Measurements from ENCODE around the gene RGS10. TPM values are rescaled to one million over a fixed set of nuclear protein-coding genes. Genes with fewer than 3 reads are reported as not detected.

RGS10 gene
- total and polyA plus RNA-seq, 9 of the 15 experiments (the other 6 are each of a cell fraction or from before 2014, with no cell fraction given): 31.9 to 123 (median 62.1) TPM

- no peaks in the 10 kb centered on the region for H3K9me1 ChIP-seq (ENCODE audit: control insufficient read depth, insufficient read depth, low read length)
- 39% methylated on average over 4 of the region's 4 CpGs for WGBS (ENCODE audit: insufficient coverage, low coverage, missing lambda C conversion rate)
- DNase-seq (ENCODE audit: extremely low read depth in 1 of 4, low spot score in 3 of 4): no peak
- ChIA-PET CTCF (ENCODE audit: low intra/inter-chr PET ratio) (no interaction called here), POLR2A (interaction anchor here (1.0 kb wide), 1 partner anchor 23 kb away, joined by 3 read pairs; no protein-coding TSS in a partner anchor)
- H2AFZ ChIP-seq (ENCODE audit: low read depth, low read length): no peak overlapping the region
- no peaks in the 10 kb centered on the region for H3K9me3 ChIP-seq (replicated peaks; ENCODE audit: control insufficient read depth, insufficient read depth, low read depth, low read length)
- TF ChIP-seq LCOR (CRISPR knock-in tag; IDR thresholded peaks at IDR 0.05) (no peak), NBN (IDR thresholded peaks at IDR 0.05; ENCODE audit: low read depth) (no peak), HMG20B (CRISPR knock-in tag; IDR thresholded peaks at IDR 0.05) (no peak), NR1H2 (CRISPR knock-in tag; IDR thresholded peaks at IDR 0.05) (no peak), HMGXB4 (CRISPR knock-in tag; IDR thresholded peaks at IDR 0.05) (no peak), SRSF7 (optimal IDR thresholded peaks at IDR 0.05; ENCODE audit: low read depth, low read length) (no peak), SMARCC2 (IDR thresholded peaks at IDR 0.05; ENCODE audit: low read depth) (no peak), IRF9 (tag; IDR thresholded peaks at IDR 0.05) (no peak), SMARCB1 (IDR thresholded peaks at IDR 0.05; ENCODE audit: insufficient read length, low read depth) (no peak), SMC3 (conservative IDR thresholded peaks at IDR 0.05; ENCODE audit: insufficient read depth, low read depth, low read length) (no peak), E2F1 (CRISPR knock-in tag; IDR thresholded peaks at IDR 0.05) (no peak), PURB (CRISPR knock-in tag; IDR thresholded peaks at IDR 0.05; ENCODE audit: low read depth) (no peak), ZNF695 (CRISPR knock-in tag; IDR thresholded peaks at IDR 0.05) (no peak)
- TF ChIP-seq, protein P1, sequence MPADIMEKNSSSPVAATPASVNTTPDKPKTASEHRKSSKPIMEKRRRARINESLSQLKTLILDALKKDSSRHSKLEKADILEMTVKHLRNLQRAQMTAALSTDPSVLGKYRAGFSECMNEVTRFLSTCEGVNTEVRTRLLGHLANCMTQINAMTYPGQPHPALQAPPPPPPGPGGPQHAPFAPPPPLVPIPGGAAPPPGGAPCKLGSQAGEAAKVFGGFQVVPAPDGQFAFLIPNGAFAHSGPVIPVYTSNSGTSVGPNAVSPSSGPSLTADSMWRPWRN (IDR thresholded peaks at IDR 0.05; ENCODE audit: low read depth): no peak
- TF ChIP-seq, protein P2, sequence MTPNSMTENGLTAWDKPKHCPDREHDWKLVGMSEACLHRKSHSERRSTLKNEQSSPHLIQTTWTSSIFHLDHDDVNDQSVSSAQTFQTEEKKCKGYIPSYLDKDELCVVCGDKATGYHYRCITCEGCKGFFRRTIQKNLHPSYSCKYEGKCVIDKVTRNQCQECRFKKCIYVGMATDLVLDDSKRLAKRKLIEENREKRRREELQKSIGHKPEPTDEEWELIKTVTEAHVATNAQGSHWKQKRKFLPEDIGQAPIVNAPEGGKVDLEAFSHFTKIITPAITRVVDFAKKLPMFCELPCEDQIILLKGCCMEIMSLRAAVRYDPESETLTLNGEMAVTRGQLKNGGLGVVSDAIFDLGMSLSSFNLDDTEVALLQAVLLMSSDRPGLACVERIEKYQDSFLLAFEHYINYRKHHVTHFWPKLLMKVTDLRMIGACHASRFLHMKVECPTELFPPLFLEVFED (CRISPR knock-in tag; conservative IDR thresholded peaks at IDR 0.05): no peak
- BruUV-seq (replicated peaks): no TSS peak
- ATAC-seq: no peak
- in situ Hi-C loops (cut with MboI): no loop called here
- intact Hi-C loops (cut with micrococcal nuclease): no loop called here
- H3K36me3 ChIP-seq (ENCODE audit: control insufficient read depth, insufficient read depth, low read length): no peaks in the 10 kb centered on the region
- no peaks in the 10 kb centered on the region for H3K27me3 ChIP-seq (ENCODE audit: control insufficient read depth in 2 of 2, insufficient read depth in 2 of 2, low read length in 2 of 2)
- no peaks in the 10 kb centered on the region; a peak in 1 of 5 replicates for H3K4me1 ChIP-seq (replicated peaks in 1 of 2; ENCODE audit: control insufficient read depth in 2 of 2, insufficient read depth in 2 of 2, low read length in 2 of 2)
- no peak overlapping the region for H3K4me2 ChIP-seq (ENCODE audit: insufficient read depth, low read length)
- H4K20me1 ChIP-seq (replicated peaks; ENCODE audit: control insufficient read depth, insufficient read depth, low read length): no peaks in the 10 kb centered on the region
- no peak overlapping the region for H3K9ac ChIP-seq (ENCODE audit: insufficient read depth in 1 of 2, low read depth in 2 of 2, low read length in 2 of 2)
- no peaks in the 10 kb centered on the region for H3K79me2 ChIP-seq (ENCODE audit: control insufficient read depth, insufficient read depth, low read length)
- no peak overlapping the region for H3K4me3 ChIP-seq
- FAIRE-seq: no peak
- H3K27ac ChIP-seq (ENCODE audit: extremely low read depth, low read depth, low read length): no peak overlapping the region
Measured at GRCh38 chr10:119562097-119562496, 19.6 kb upstream of the RGS10 start.
